ENCODE results near the gene TMEM179. TPM values are rescaled to one million over a fixed set of nuclear protein-coding genes. Genes with fewer than 3 reads are reported as not detected.

TMEM179 gene
- total and polyA plus RNA-seq, 12 donors = 0.17 to 1.0 (median 0.39) TPM; not detected in 5

DNA sequence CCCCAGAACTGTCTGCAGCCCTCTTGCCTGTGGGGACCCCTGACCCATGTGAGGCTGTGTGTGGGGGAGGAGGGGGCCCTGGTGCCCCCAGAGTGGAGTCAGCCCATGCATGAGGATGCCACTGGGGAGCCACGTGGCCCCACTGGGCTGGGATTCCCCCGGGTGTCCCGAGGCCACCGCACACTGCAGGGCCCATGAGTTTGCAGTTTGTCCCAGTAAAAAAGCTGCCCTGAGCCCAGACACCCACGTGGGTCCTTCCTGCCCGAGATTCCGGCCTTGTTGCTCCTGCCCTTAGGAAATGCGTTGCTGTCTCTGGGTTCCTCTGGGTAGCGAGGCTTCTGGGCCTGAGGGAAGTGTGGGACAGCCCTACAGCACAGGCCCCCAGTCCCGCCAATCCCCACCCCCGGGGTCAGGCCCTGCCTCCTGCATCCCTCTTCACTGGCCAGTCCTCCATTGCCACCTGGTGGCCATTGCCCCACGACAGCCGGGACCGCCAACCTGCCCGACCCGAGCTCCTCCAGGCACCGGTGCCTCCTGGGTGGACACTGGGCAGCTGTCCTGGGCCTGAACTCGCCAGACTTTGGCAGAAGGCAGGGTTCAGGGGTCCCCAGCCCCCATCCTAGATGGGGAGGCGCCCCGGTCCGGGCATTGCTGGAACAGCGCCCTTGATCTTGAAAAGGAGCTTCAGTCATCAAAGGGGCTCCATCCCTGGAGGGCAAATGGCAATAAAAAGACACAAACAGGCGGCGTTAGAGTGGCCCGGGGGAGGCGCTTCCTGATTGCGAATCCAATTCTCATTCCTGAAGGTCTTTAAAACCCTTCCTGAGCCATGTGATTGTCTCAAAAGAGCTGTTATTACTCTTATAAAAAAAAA lies 40.6 kb downstream of the TMEM179 start:
- WGBS, 2 donors = 7 to 11% methylated on average over 27 of the region's 27 CpGs
- H3K4me3 ChIP-seq = no peak overlapping the region
- ATAC-seq (peak; percentile 72 to 92 (median 85)), DNase-seq (peak; percentile 77 to 80)
- H3K9me3 ChIP-seq = no peaks in the 10 kb centered on the region
- no peak overlapping the region for H3K27ac ChIP-seq
- intact Hi-C loops (cut with DNase I) = loop anchor here (1.0 to 10.0 kb wide), 11 partner anchors 71 to 487 kb away; partner anchors contain the start of gene KIF26A (in 2 of the 10)
- H3K4me1 ChIP-seq = peaks cover 3 to 29% (median 14%) of the 10 kb centered on the region in 9 donors
- H3K27me3 ChIP-seq = peaks cover 0 to 36% (median 22%) of the 10 kb centered on the region in 7 donors
- H3K36me3 ChIP-seq = no peaks in the 10 kb centered on the region
- TF ChIP-seq, protein P1, sequence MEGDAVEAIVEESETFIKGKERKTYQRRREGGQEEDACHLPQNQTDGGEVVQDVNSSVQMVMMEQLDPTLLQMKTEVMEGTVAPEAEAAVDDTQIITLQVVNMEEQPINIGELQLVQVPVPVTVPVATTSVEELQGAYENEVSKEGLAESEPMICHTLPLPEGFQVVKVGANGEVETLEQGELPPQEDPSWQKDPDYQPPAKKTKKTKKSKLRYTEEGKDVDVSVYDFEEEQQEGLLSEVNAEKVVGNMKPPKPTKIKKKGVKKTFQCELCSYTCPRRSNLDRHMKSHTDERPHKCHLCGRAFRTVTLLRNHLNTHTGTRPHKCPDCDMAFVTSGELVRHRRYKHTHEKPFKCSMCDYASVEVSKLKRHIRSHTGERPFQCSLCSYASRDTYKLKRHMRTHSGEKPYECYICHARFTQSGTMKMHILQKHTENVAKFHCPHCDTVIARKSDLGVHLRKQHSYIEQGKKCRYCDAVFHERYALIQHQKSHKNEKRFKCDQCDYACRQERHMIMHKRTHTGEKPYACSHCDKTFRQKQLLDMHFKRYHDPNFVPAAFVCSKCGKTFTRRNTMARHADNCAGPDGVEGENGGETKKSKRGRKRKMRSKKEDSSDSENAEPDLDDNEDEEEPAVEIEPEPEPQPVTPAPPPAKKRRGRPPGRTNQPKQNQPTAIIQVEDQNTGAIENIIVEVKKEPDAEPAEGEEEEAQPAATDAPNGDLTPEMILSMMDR (IDR thresholded peaks at IDR 0.05) = peak; percentile 66 to 92 (median 88)

DNA sequence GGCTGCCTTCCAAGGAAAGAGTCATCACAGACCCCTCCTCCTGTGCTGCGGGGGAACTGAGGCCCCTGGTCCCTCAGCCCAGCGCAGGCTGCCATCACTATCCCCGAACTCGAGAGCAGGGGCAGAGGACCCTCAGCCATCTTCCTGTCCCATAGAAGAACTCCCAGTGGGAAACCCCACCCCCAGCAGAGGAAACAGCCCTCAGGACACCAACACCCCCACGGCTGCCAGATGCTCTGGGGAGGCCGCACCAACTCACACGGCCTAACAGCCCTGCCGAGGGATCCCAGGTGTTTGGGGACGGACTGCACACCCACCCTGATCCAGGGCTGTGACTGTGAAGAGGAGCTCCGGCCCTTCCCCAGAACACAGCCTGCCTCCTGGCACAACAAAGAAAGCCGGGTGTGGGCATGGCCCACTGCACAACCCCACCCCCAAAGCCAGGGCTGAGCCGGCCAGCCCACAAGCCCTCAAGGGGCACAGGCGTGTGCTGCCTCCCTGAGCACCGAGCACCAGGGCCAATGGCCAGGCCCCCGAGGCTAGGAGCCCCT lies 41.3 kb downstream of the TMEM179 start:
- WGBS, 2 donors = 54 to 56% methylated on average over 15 of the region's 15 CpGs
- Histone ChIP-seq H3K4me1 (peaks cover 3 to 29% (median 14%) of the 10 kb centered on the region in 9 donors), H3K9me3 (no peaks in the 10 kb centered on the region), H3K36me3 (no peaks in the 10 kb centered on the region), H3K27ac (no peak overlapping the region), H3K27me3 (peaks cover 0 to 34% (median 22%) of the 10 kb centered on the region in 7 donors), H3K4me3 (no peak overlapping the region)
- TF ChIP-seq, protein P1 (IDR thresholded peaks at IDR 0.05) = no peak
- peak in 1 of 2 donors; percentile 10 for DNase-seq
- intact Hi-C loops (cut with DNase I) = loop anchor here in 8 of 10 donors (2.0 to 10.0 kb wide), 7 partner anchors 72 to 486 kb away; partner anchors contain the start of gene KIF26A (in 2 of the 8)
- peak in 3 of 8 donors; percentile 12 to 24 (median 15) for ATAC-seq

DNA sequence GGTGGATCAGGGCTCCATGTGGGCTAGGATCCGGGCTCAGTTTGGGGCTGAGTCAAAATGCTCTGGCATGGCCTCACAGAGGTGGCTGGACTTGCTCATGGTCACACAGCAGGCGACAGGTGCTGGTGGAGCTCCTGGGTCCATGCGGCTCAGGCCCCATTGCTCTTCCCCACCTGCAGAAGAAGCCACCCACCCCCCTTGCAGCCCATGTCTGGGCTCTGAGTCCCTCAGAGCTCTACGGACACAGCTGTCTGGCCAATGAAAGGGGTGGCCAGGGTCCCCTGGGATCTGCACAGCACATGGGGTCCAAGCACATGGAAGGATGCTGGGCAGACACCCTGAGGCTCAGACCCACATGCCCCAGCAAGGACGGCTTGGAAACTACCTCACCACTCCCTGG lies 42.0 kb downstream of the TMEM179 start:
- DNase-seq = peak in 1 of 2 donors; percentile 2
- TF ChIP-seq, protein P1 (IDR thresholded peaks at IDR 0.05) = no peak
- H3K27me3 ChIP-seq = peaks cover 0 to 30% (median 22%) of the 10 kb centered on the region in 7 donors

More for the DNA sequence above, 42.0 kb downstream of the TMEM179 start:
- Histone ChIP-seq H3K27ac (no peak overlapping the region), H3K4me3 (no peak overlapping the region), H3K9me3 (no peaks in the 10 kb centered on the region), H3K4me1 (peaks cover 3 to 29% (median 14%) of the 10 kb centered on the region in 9 donors), H3K36me3 (no peaks in the 10 kb centered on the region)
- intact Hi-C loops (cut with DNase I) = loop anchor here in 8 of 10 donors (2.0 to 10.0 kb wide), 7 partner anchors 72 to 485 kb away; partner anchors contain the start of gene KIF26A (in 2 of the 8)
- 86 to 95% methylated on average over 5 of the region's 5 CpGs for WGBS, 2 donors
- ATAC-seq = no peak
